HG03469 (cell line): ENCODE results near the gene PTPRZ1.

ENCODE experiments used
- ATAC-seq: cut with Tn5 transposase; IDR thresholded peaks from one replicate; pipeline ENCODE4 v1.9.1; 2021; ENCODE audit warnings: mild to moderate bottlenecking, moderate library complexity, moderate number of reproducible peaks; ENCODE audit not compliant: unreplicated experiment

PTPRZ1 gene

GRCh38 chr7:121953164-121953563, 80.2 kb downstream of the PTPRZ1 start:
- no peak for ATAC-seq

DNA sequence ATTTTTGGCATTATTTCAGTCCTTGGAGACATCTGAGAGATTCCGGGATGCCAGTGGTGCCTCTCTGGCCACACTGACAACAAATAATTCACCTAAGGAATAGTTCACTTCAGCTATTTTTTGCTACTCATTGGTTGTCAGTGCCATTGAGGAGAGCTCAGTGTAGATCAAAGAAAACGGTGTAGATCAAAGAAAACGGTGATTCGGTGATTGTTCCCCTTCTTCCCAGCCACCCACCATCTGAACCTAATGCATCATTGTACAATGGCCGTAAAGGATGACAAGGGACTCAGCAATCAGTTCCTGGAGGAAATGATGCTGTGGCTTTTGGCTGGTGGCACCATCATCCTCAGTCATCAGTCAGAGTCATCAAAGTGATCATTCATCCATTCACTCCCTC, 80.6 kb downstream of the PTPRZ1 start:
- ATAC-seq: no peak

- ATAC-seq: peak; percentile 56
Measured at GRCh38 chr7:121954803-121955202, 81.8 kb downstream of the PTPRZ1 start.

- ATAC-seq: no peak
Measured at GRCh38 chr7:121957626-121958025, 84.7 kb downstream of the PTPRZ1 start.

- ATAC-seq: no peak
Measured at GRCh38 chr7:121960678-121961077, 87.7 kb downstream of the PTPRZ1 start.

DNA sequence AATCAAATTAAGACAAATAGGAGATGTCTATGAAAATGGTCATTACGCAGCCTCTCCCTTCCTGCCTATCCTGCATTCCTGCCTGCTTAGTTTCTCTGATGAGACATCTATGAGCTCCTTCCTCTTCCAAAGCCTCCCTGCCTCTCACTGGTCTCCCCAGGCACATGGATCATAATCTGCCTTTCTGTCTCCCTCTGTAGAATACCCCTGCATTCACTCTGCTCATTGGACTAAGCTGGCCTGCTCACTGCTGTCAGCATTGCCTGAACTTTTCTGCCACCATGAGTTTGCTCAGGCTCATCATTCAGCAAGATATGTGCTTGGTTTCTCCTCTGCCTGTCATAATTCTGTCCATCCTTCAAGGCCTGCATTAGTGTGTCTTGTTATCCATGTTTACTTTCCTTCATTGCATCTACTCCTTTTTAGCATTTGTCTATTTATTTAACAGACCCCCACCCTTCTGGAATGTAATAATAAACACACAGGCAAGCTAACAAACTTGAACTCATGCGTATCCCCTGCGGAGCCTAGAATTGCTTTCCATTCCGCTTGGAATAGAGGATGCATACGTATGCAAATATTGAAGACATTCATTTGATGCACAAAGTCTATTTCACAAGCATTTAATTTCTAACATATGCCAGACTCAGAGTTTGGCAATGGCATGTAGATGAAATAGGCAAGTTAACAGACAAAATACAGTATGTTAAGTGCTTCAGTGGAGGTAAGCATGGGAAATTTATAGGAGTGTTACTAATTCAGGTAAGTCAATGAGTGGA, 88.3 kb downstream of the PTPRZ1 start:
- ATAC-seq: no peak

GRCh38 chr7:121966276-121966934, 93.4 kb downstream of the PTPRZ1 start:
- no peak for ATAC-seq

- no peak for ATAC-seq
Measured at GRCh38 chr7:121966935-121967332, 94.0 kb downstream of the PTPRZ1 start.

DNA sequence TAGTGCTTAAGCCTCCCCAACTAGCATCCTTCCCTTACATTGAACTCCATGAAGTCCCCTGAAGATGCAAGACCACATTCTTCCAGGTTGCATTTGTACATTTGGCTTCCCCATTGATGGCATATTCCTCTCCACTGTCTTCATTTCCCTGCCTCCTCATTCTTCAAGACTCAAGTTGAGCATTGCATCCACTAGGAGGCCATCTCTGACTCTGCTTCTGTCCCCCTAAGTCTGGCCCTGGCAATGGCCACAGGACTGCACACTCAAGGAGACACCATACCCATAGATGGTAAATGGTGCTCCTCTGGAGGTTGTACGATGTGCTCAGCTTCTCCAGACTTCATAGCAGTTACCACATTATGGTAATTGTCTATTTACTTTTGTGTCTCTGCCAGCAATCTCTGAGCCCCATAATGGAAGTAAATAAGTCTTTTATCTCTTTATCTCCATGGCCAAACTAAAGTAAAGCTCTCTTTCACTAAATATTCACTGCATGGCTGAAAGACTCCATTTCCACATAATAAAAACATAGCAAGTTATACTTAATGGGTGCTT, 112.6 kb downstream of the PTPRZ1 start:
- ATAC-seq: no peak

DNA sequence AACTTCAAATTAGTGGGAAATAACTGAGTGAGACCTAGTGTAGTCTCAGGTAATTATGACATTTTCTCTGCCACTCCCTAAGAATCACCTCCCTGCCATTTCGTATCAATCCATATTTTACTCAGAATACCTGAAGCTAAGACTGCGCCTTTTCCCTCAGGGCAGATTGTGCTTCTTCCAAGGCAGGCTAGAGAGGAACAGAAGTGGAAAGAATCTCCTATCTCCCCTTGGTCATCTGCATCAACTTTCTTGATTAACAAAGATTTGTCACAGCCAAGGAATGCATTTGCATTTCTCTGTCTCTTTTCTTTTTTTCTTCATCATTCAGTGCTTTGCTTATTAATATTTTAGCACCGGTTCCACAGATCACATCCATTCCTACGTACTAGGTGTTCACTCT, 119.1 kb downstream of the PTPRZ1 start:
- ATAC-seq: no peak

DNA sequence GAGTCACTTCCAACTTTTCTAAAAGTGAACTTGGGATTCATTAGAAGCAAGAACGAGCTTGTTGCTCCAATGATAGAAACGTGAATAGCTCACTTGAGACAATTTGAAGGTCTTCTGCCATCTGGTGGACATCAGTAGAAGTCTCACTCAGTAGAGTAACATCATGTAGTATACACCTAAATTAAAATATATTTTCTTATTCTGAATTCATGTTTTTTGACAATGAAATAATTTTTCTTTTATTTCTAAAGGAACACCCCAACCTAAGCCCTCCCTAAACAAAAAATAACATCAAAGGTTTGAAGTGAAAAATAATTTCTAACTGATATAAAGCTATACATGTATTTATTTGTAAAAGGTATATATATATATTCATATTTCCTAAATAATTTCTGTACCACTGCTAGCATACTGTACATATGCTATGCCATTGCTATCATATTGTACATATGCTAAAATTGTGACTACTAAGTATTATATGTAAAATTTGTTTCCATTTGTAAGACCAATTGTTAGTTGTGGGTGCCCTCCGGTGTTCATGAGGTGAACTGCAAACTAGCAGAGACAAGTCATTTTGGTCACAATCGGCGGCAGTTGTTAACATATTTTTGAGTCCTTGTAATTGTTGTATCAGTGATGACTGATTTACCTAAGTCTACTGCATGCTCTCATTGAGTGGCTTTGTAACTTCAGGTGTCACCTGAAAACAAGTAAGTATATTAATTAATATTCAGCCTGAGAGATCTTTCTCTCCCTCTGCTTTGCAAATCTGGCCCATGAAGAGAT, 121.9 kb downstream of the PTPRZ1 start:
- ATAC-seq: peak; percentile 92

- no peak for ATAC-seq
Measured at GRCh38 chr7:122006687-122007086, 133.7 kb downstream of the PTPRZ1 start.

- no peak for ATAC-seq
Measured at GRCh38 chr7:122010116-122010515, 137.2 kb downstream of the PTPRZ1 start.

DNA sequence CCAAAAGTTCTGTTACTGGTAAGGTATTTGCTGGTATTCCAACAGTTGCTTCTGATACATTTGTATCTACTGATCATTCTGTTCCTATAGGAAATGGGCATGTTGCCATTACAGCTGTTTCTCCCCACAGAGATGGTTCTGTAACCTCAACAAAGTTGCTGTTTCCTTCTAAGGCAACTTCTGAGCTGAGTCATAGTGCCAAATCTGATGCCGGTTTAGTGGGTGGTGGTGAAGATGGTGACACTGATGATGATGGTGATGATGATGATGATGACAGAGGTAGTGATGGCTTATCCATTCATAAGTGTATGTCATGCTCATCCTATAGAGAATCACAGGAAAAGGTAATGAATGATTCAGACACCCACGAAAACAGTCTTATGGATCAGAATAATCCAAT, 140.1 kb downstream of the PTPRZ1 start:
- ATAC-seq: no peak

GRCh38 chr7:122013630-122014029, 140.7 kb downstream of the PTPRZ1 start:
- ATAC-seq: no peak

GRCh38 chr7:122014697-122015096, 141.7 kb downstream of the PTPRZ1 start:
- ATAC-seq: no peak

GRCh38 chr7:122018032-122018431, 145.1 kb downstream of the PTPRZ1 start:
- ATAC-seq: no peak

DNA sequence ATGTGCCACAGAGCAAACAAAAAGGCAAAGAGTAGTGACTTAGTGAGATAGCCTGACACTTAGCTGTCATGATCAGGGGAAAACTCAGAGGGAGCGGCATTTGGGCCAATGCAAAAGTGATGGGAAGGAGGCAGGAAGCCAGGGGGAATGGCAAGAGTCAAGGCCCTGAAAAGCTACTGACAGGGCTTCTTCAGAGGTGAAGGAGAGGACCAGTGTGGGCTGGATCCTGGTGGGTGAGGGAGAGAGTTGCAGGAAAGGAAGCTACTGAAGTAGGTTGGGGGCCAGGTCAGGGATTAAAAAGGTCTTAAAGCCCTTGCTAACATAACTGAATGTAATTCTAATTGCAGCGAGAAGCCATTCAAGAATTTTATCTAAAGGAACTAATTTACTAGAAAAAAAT, 154.1 kb downstream of the PTPRZ1 start:
- no peak for ATAC-seq

- ATAC-seq: no peak
Measured at GRCh38 chr7:122033641-122034040, 160.7 kb downstream of the PTPRZ1 start.

GRCh38 chr7:122035876-122036275, 162.9 kb downstream of the PTPRZ1 start:
- ATAC-seq: no peak

DNA sequence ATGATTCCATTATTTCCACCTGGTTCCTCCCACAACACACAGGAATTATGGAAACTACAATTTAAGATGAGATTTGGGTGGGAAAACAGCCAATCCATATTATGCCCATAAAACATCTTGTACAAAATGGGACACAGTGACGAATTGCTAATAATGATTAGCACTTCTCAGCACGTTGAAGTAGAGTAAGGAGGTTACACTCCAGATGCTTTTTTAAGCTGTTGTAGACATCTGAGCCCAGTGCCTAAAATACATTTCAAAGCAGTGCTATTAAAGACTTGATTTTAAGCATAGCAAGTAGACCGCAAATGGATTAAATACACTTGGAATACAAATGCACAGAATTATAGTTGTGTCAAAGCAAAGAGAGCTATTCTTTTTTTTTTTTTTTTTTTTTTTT, 165.2 kb downstream of the PTPRZ1 start:
- no peak for ATAC-seq
